RKO (cell line): Measurements from ENCODE around the gene NBR1.
"Not testable (repeated sequence)": the region's sequence is repeated elsewhere in the genome, so short reads cannot be mapped to it uniquely, and the experiment has no call there.

Experiments
- DNase-seq: peaks from one replicate; pipeline ENCODE4 v3.0.0-alpha.2; 2016; ENCODE audit warnings: low spot score

The NBR1 gene

GRCh38 chr17:43170766-43171585 lies at the start of gene NBR1:
TSS of gene NBR1 (plus strand) at chr17:43171214. CDS start at chr17:43175800, 4,586 bp downstream.
- peak; percentile 98 for DNase-seq

GRCh38 chr17:43125133-43125966 lies 45.7 kb upstream of the NBR1 start, which contains the start of gene BRCA1:
TSS of gene BRCA1 (minus strand) at chr17:43125364. CDS start at chr17:43124096, 1,268 bp downstream.
- DNase-seq: peak; percentile 100

- no peak for DNase-seq
Observed at GRCh38 chr17:43125967-43126910, 44.8 kb upstream of the NBR1 start.

- DNase-seq: no peak
Observed at GRCh38 chr17:43126911-43127290, 44.1 kb upstream of the NBR1 start.

- not testable (repeated sequence) for DNase-seq
Observed at GRCh38 chr17:43127333-43127876, 43.6 kb upstream of the NBR1 start.

GRCh38 chr17:43129671-43130010 lies 41.4 kb upstream of the NBR1 start:
- DNase-seq: no peak

GRCh38 chr17:43132117-43132516 lies 38.9 kb upstream of the NBR1 start:
- DNase-seq: no peak

- DNase-seq: not testable (repeated sequence)
Observed at GRCh38 chr17:43133439-43133838, 37.6 kb upstream of the NBR1 start.

GRCh38 chr17:43134774-43135453 lies 36.1 kb upstream of the NBR1 start:
- DNase-seq: no peak

GRCh38 chr17:43135454-43135819 lies 35.6 kb upstream of the NBR1 start:
- DNase-seq: no peak

- not testable (repeated sequence) for DNase-seq
Observed at GRCh38 chr17:43136574-43136973, 34.4 kb upstream of the NBR1 start.

- not testable (repeated sequence) for DNase-seq
Observed at GRCh38 chr17:43138531-43138930, 32.5 kb upstream of the NBR1 start.

GRCh38 chr17:43140396-43141332 lies 30.4 kb upstream of the NBR1 start:
- DNase-seq: no peak

GRCh38 chr17:43142153-43142552 lies 28.9 kb upstream of the NBR1 start:
- DNase-seq: no peak

GRCh38 chr17:43143201-43143600 lies 27.8 kb upstream of the NBR1 start:
- DNase-seq: no peak

GRCh38 chr17:43146649-43147048 lies 24.4 kb upstream of the NBR1 start:
- no peak for DNase-seq

- no peak for DNase-seq
Observed at GRCh38 chr17:43151880-43152456, 19.0 kb upstream of the NBR1 start.

- not testable (repeated sequence) for DNase-seq
Observed at GRCh38 chr17:43153197-43153835, 17.7 kb upstream of the NBR1 start.

- DNase-seq: no peak
Observed at GRCh38 chr17:43155666-43156065, 15.3 kb upstream of the NBR1 start.
